Measurements from ENCODE around the gene SEZ6.

DNA sequence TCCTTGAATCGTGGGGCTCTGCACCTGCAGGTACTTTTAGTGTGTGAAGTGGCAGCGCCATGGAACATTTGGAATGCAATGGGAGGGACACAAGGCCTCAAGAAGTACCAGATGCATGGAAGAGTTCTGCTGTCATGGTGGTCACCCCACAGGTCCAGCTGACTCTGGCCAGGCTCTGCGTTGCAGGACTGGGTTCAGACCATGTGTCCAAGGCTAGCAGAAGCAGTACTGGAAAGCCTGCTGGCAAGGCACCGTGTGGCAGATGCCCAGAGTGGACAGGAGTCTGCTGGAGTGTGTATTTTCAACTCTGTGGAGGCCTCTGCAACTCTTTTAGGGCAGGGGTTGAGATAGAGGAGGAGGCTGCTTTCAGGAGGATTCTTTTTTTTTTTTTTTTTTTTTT is 39.2 kb upstream of the SEZ6 start:
- TF ChIP-seq, protein P1, sequence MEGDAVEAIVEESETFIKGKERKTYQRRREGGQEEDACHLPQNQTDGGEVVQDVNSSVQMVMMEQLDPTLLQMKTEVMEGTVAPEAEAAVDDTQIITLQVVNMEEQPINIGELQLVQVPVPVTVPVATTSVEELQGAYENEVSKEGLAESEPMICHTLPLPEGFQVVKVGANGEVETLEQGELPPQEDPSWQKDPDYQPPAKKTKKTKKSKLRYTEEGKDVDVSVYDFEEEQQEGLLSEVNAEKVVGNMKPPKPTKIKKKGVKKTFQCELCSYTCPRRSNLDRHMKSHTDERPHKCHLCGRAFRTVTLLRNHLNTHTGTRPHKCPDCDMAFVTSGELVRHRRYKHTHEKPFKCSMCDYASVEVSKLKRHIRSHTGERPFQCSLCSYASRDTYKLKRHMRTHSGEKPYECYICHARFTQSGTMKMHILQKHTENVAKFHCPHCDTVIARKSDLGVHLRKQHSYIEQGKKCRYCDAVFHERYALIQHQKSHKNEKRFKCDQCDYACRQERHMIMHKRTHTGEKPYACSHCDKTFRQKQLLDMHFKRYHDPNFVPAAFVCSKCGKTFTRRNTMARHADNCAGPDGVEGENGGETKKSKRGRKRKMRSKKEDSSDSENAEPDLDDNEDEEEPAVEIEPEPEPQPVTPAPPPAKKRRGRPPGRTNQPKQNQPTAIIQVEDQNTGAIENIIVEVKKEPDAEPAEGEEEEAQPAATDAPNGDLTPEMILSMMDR (IDR thresholded peaks at IDR 0.05 in 4 of 5, conservative IDR thresholded peaks at IDR 0.05 in 1 of 5): no peak
- no peak for TF ChIP-seq POLR2A (IDR thresholded peaks at IDR 0.05)

Measured in gastrocnemius medialis (tissue), 4 donors.